Stimulated activated CD8-positive, alpha-beta memory T cell treated with anti-CD3 and anti-CD28 coated beads, Interleukin-2, amount 100 ng/mL, for 48 hours (primary cell): Measurements from ENCODE around the gene PAGE2B.
"Not testable (repeated sequence)": the region's sequence is repeated elsewhere in the genome, so short reads cannot be mapped to it uniquely, and the experiment has no call there.

Source experiments
- DNase-seq, 2 donors: peaks; one replicate each; pipeline ENCODE4 v3.0.0-alpha.2; 2020; ENCODE audit warnings: low read depth in 2 of 2

PAGE2B gene

DNA sequence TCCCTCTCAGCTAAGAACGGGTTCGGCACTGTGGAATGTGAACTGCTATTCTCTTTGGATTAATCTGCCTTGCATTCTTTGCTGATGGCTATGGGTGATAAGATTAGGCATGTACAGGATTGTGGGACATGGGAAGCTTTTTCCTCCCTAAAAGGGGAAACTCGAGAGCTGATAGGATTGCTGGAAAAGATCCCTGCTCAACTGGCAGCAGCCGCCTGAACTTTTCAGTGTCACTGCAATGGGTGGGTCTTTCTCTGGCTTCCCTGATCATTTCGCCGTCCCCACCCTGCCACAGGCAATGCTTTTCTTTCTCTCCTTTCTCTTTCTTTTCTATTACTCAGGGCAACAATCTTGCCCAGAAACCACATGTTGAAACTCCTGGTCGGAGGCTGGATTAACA, 34.5 kb downstream of the PAGE2B start:
- DNase-seq = no peak

DNA sequence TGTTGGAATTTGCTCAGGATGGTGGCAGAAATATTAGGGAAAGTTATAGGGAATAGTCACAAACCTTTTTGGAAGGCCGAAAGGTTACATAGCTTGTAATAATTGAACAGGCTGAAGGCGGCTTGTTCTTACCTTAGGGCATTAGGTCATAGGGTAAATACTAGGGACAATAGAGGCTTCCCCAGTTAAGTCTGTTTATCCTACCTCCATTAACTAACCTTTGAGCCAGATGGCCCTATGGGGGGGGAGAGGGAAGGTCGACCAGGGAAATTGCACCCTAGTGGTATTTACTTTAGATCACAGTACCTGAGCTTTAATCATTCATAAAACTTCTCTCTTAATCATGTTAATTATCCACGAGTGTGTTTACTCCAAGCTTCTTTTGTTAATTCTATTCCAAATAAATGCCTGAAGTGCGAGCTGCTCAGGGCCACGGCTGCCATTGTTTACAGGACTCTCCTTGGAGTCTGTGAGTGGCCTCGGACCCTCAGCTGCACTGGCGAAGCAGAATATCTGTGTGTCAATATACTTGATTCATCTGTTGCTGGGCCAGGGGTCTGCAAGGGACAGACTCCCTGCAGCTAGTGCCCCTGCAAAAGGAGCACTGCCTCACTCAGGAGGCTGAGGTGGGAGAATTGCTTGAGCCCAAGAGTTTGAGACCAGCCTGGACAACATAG, 36.9 kb downstream of the PAGE2B start:
- no peak for DNase-seq

DNA sequence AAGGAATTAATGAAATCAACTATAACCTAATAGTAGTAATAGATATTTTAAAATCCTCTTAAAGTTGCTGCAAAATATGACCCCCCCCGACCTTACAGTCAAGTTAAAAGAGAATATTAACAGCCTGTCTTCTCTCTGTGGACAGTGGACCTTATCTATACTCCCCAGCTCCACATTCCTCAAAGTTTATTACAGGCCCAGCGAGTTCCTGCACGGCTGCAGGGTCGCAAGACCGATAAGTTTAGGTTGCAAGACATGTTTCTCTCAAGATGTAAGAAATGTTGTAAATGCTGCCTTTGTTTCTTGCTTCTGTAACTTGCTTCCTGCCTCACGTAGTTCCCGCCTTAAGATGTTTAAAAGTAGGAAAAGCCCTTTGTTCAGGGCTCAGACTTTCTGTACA, 41.8 kb downstream of the PAGE2B start:
- DNase-seq = not testable (repeated sequence)

DNA sequence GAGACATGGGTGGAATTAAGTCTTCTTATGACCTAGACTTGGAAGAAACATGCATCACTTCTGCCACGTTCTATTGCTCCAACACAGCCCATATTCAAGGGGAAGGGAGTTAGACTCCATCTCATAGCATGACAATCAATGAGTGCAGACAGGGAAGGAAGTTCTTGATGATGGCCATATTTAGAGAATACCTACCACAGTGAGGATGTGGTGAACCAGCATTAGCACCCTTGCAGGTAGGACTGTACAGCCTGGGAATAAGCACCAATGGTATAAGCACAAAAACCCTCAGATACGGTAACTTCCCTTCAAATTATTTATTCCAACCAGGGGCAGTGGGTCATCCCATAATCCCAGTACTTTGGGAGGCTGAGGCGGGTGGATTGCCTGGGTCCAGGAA, 43.7 kb downstream of the PAGE2B start:
- DNase-seq = no peak

DNA sequence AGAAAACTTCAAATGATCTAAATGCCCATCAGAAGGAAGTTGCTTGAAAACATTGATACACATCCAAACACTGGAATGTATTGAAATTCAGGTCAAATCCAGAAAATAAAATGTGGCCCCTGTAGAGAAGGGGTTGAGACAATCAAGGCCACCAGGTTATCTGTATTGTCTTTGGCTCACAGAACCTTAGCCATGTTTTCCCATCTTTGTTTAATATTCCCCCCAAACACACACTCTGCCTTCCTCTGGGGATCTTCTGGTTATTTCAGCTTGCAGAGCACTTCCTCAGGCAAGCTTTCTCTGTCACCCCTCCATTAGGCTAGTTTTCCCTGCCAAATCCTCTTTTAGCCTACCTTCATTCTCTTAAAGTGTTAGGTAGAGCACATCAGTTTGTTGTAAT, 44.4 kb downstream of the PAGE2B start:
- no peak for DNase-seq

DNA sequence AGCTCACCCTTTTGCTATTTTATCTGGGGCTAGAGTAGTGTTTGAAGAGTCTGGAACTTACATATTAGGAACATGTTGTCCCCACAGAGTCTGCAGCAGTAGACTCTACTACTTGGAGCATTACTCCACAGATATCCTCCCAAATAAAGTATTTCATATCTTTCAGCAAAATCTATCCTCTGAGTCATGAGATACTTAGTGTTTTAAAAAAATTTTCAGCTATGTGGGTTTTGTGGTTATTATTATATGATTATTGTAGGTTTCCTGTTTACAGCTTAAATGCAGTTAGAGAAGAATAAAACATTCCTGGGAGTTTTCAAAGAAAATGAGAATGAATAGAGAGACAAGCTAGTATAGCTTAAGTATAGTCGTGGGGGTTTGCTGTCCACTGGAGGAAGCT, 44.9 kb downstream of the PAGE2B start:
- DNase-seq = no peak

DNA sequence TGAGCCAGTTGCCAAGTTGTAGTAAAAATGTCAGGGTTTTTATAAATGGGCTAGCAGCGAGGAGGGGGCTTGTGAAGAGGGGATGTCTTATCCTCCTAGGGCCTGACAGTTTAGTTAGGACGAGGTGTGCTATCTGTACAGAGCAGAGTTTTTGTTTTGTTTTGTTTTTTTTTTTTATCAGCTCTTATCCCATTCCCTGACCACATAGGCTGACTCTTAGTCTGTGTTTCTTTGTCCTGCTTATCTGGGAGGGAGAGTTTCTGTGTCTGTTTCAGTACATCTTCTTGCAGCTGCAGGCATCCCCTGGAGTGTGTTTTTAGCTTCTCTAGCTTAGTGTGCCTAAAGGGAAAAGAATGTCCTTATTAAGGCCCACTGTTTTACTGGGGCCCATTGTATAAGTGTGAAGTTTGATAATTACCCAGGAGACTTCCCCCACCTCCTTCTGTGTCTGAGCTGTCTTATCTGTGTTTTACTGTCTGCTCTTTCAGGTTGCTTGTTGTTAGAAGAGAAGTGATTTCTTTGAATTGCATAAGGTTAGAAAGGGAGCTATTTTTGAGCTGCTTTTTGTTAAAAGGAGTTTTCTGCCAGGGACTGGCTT, 46.0 kb downstream of the PAGE2B start:
- DNase-seq = no peak

DNA sequence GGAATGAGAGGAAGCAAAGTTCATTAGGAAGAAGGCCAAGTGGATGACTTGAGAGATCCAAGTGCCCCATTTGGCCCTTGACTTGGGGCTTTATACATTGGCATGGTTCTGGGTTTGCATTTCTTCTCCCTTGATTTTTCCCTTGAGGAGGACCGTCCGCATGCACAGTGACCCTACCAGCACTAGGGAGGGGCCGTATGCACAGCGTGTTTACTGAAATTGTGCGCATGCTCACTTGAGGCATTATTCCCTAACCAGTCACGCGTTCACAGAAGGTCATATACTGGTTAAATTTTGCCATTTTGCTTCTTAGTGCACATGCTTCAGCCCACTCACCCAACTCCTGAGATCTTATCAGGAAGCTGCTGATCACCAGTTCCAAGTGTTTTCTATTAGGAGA, 49.1 kb downstream of the PAGE2B start:
- DNase-seq = no peak

DNA sequence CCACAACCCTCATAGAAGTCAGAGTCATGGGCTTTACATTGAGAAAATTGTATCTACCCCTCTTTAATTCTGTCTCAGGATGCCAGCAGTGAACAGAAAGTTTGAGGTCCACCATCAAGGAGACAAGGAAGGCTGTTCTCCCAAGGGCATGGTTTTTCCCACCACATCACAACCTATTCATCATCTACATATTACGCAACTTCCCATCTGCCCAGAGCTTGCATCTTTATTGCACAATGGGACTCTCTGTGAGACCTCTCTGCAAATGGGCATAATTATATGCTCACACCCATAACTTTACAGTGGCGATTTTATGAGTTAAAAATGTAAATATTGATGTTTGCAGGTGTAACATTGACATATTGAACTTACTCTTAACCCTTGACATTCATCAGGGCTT, 52.9 kb downstream of the PAGE2B start:
- no peak for DNase-seq
